HepG2 (cell line): ENCODE data around the gene ERLIN1. TPM values are rescaled to one million over a fixed set of nuclear protein-coding genes. Genes with fewer than 3 reads are reported as not detected.

Source experiments
- ATAC-seq: fragments of 200-7000 bp; cut with Tn5 transposase; 3 replicates; pipeline ENCODE4 v1.9.1; 2020; ENCODE audit warnings: mild to moderate bottlenecking, moderate library complexity
- BruUV-seq: library from RNA; stranded (reverse); fragments of 400-500 nt; replicated peaks from 2 replicates; lab custom pipeline; 2021; lab: Mats Ljungman, UMichigan
- CTCF ChIA-PET: fragments of 300-600 bp; formaldehyde crosslinking; extraction: SDS; loops from one replicate; lab custom pipeline; 2021; ENCODE audit warnings: low total read pairs, inconsistent platforms, low intra/inter-chr PET ratio; lab: Yijun Ruan, JAX
- POLR2A ChIA-PET: fragments of 350-600 bp; sonication (Branson Sonifier 250); formaldehyde crosslinking; loops from one replicate; lab custom pipeline; 2020; ENCODE audit warnings: antibody characterized with exemption, inconsistent platforms; lab: Yijun Ruan, JAX
- DNase-seq: peaks from one replicate; pipeline ENCODE4 v3.0.0-alpha.2; 2015; ENCODE audit warnings: low spot score
- FAIRE-seq: peaks from 3 replicates; lab custom pipeline; 2011; peaks lifted over from hg19 to GRCh38; lab: Jason Lieb, UNC
- H2AFZ ChIP-seq: one replicate; pipeline ENCODE4 v1.6.1; 2011; ENCODE audit warnings: low read length, inconsistent platforms
- H3K27ac ChIP-seq: fragments of 300-600 bp; 3 replicates; pipeline ENCODE4 v1.8.0; 2011; ENCODE audit warnings: mixed run types, mild to moderate bottlenecking, mixed read lengths, low read length, inconsistent platforms; ENCODE audit not compliant: insufficient read depth; ENCODE audit errors: extremely low read length
- H3K27me3 ChIP-seq, 2 experiments: fragments of 200-600 bp in 1 of 2; 2 replicates in 1 of 2; 3 replicates in 1 of 2; pipeline versions ENCODE4 v1.6.0 to v1.8.0; 2011; ENCODE audit warnings: low read length in 2 of 2, mild to moderate bottlenecking in 2 of 2, moderate library complexity in 2 of 2, inconsistent platforms in 1 of 2; ENCODE audit not compliant: insufficient read depth in 2 of 2, control insufficient read depth in 1 of 2
- H3K36me3 ChIP-seq, 2 experiments: fragments of 200-600 bp in 1 of 2; replicated peaks in 1 of 2; 2 replicates in 1 of 2; 3 replicates in 1 of 2; pipeline versions ENCODE4 v1.5.1 to v1.8.0; 2011; ENCODE audit warnings: low read length in 2 of 2, inconsistent platforms in 1 of 2; ENCODE audit not compliant: insufficient read depth in 2 of 2, control insufficient read depth in 1 of 2
- H3K4me1 ChIP-seq: 2 replicates; pipeline ENCODE4 v1.5.1; 2012; ENCODE audit warnings: low read length, inconsistent platforms; ENCODE audit not compliant: insufficient read depth
- H3K4me2 ChIP-seq: 2 replicates; pipeline ENCODE4 v1.6.0; 2011; ENCODE audit warnings: low read depth, low read length, inconsistent platforms
- H3K4me3 ChIP-seq, 3 experiments: fragments of 200-600 bp in 1 of 3; sonication (generic), shearing (Covaris generic) in 1 of 3; replicated peaks in 1 of 3; 2 replicates each; pipeline ENCODE4 v1.5.1; 2011 to 2016; ENCODE audit warnings: low read length in 3 of 3, inconsistent platforms in 2 of 3, low read depth in 2 of 3, mild to moderate bottlenecking in 2 of 3, control low read depth in 1 of 3, mixed read lengths in 1 of 3; ENCODE audit not compliant: insufficient read depth in 1 of 3
- H3K79me2 ChIP-seq: one replicate; pipeline ENCODE4 v1.6.1; 2011; ENCODE audit warnings: low read length, inconsistent platforms; ENCODE audit not compliant: insufficient read depth
- H3K9ac ChIP-seq: 2 replicates; pipeline ENCODE4 v1.6.0; 2011; ENCODE audit warnings: mild to moderate bottlenecking, low read depth, low read length, inconsistent platforms; ENCODE audit not compliant: insufficient read depth
- H3K9me3 ChIP-seq: 2 replicates; pipeline ENCODE4 v1.5.1; 2012; ENCODE audit warnings: mild to moderate bottlenecking, low read length
- H4K20me1 ChIP-seq: 2 replicates; pipeline ENCODE4 v1.6.0; 2011; ENCODE audit warnings: inconsistent platforms, mild to moderate bottlenecking, low read length, moderate library complexity; ENCODE audit not compliant: insufficient read depth
- FOXJ3 ChIP-seq: sonication (generic); formaldehyde crosslinking; IDR thresholded peaks from 2 replicates; pipeline ENCODE4 v1.4.0; 2020; ENCODE audit warnings: missing genetic modification reagents, mild to moderate bottlenecking, borderline replicate concordance
- HNRNPK ChIP-seq: fragments of 200-400 bp; formaldehyde crosslinking; IDR thresholded peaks from 2 replicates; pipeline ENCODE4 v1.6.1; 2018; ENCODE audit warnings: low read length, low read depth, moderate library complexity, mild to moderate bottlenecking; ENCODE audit not compliant: poor library complexity, severe bottlenecking
- HNRNPUL1 ChIP-seq: fragments of 200-400 bp; formaldehyde crosslinking; IDR thresholded peaks from 2 replicates; pipeline ENCODE4 v1.6.1; 2017; ENCODE audit warnings: low read depth, mild to moderate bottlenecking, low read length, moderate library complexity
- MED1 ChIP-seq: sonication (generic); formaldehyde crosslinking; IDR thresholded peaks from 2 replicates; pipeline ENCODE4 v1.4.0; 2020; ENCODE audit warnings: missing genetic modification reagents
- WGBS: methylation state at CpG from one replicate; pipeline ENCODE4 v1.1.6; 2017; ENCODE audit warnings: low lambda C conversion rate; 5-methylcytosine and 5-hydroxymethylcytosine counted together
- in situ Hi-C: cut with HindIII; loops from 2 replicates; pipeline ENCODE4 v1.10.0; 2017; ENCODE audit warnings: low pct_unique_long_range_greater_than_20kb; ENCODE audit not compliant: extremely low pct_ligation_motif_present
- intact Hi-C: fragments of 100-400 bp; cut with micrococcal nuclease; formaldehyde crosslinking; loops from one replicate; pipeline ENCODE4 v1.10.0; 2022; ENCODE audit not compliant: unreplicated experiment
- polyA plus RNA-seq, 8 experiments: library from polyadenylated mRNA; depleted of rRNA in 3 of 8; stranded (reverse) in 7 of 8; unstranded in 1 of 8; fragments of >200 nt; fragmentation: Illumina TruSeq in 4 of 8; extraction: Trizol in 4 of 8; gene quantifications; 2 replicates each; pipeline versions ENCODE4 v1.2.1 to v1.2.3, GENCODE V29; 2011 to 2016; ENCODE audit warnings: low read depth in 4 of 8, missing spikeins in 1 of 8, mixed read lengths in 1 of 8; ENCODE audit not compliant: insufficient read depth in 1 of 8
- total RNA-seq, 5 experiments: library from RNA; depleted of rRNA; stranded (reverse); fragments of >200 nt; fragmentation: Illumina TruSeq; extraction: Trizol; gene quantifications; 2 replicates each; pipeline ENCODE4 v1.2.3, GENCODE V29; 2016; ENCODE audit warnings: low read depth in 1 of 5
- TF ChIP-seq, protein P1 (sequence below): sonication (generic); formaldehyde crosslinking; IDR thresholded peaks from 2 replicates; pipeline ENCODE4 v1.4.0; 2020; ENCODE audit warnings: missing genetic modification reagents, borderline replicate concordance

Gene ERLIN1
- total and polyA plus RNA-seq, 2 of the 13 experiments (the other 11 are each of a cell fraction or from before 2014, with no cell fraction given) = 56.8 to 69.3 TPM

DNA sequence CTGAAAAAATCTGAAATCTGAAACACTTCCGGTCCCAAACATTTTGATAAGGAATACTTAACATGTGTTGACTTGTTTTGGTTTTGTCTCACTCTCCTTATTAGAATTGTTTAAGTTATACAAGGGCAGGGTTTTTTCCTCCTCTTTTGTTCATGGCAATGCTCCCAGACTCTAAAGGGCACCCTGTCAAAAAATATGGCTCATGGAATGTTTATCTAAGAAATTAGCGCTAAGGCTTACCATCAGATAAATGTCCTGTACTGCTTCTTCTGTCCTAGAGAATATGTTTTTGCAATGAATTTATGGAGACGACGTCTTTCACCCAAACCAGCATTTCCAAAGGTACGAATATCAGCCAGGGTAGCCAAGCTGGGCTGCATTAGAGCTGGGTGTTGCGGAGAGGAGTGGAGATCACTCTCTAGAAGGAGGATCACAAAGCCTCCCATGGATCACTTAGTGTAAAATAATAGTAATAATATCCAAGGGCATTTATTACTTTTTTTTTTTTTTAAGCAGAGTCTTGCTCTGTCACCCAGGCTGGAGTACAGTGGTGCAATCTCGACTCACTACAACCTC lies 46.8 kb downstream of the ERLIN1 start:
- ChIA-PET POLR2A (no interaction called here), CTCF (no interaction called here)
- H3K79me2 ChIP-seq = no peaks in the 10 kb centered on the region
- FAIRE-seq (no peak), ATAC-seq (no peak), DNase-seq (no peak)
- H3K4me2 ChIP-seq = no peak overlapping the region
- H2AFZ ChIP-seq = no peak overlapping the region
- H3K9ac ChIP-seq = no peak overlapping the region
- no peaks in the 10 kb centered on the region for H4K20me1 ChIP-seq
- in situ Hi-C loops (no loop called here), intact Hi-C loops (no loop called here)
- H3K4me3 ChIP-seq = no peak overlapping the region
- no peaks in the 10 kb centered on the region for H3K36me3 ChIP-seq
- BruUV-seq = no TSS peak
- no peak for TF ChIP-seq HNRNPUL1
- no peak for TF ChIP-seq MED1 (CRISPR knock-in tag)
- TF ChIP-seq HNRNPK = no peak
- no peak for TF ChIP-seq FOXJ3 (CRISPR knock-in tag)
- TF ChIP-seq, protein P1, sequence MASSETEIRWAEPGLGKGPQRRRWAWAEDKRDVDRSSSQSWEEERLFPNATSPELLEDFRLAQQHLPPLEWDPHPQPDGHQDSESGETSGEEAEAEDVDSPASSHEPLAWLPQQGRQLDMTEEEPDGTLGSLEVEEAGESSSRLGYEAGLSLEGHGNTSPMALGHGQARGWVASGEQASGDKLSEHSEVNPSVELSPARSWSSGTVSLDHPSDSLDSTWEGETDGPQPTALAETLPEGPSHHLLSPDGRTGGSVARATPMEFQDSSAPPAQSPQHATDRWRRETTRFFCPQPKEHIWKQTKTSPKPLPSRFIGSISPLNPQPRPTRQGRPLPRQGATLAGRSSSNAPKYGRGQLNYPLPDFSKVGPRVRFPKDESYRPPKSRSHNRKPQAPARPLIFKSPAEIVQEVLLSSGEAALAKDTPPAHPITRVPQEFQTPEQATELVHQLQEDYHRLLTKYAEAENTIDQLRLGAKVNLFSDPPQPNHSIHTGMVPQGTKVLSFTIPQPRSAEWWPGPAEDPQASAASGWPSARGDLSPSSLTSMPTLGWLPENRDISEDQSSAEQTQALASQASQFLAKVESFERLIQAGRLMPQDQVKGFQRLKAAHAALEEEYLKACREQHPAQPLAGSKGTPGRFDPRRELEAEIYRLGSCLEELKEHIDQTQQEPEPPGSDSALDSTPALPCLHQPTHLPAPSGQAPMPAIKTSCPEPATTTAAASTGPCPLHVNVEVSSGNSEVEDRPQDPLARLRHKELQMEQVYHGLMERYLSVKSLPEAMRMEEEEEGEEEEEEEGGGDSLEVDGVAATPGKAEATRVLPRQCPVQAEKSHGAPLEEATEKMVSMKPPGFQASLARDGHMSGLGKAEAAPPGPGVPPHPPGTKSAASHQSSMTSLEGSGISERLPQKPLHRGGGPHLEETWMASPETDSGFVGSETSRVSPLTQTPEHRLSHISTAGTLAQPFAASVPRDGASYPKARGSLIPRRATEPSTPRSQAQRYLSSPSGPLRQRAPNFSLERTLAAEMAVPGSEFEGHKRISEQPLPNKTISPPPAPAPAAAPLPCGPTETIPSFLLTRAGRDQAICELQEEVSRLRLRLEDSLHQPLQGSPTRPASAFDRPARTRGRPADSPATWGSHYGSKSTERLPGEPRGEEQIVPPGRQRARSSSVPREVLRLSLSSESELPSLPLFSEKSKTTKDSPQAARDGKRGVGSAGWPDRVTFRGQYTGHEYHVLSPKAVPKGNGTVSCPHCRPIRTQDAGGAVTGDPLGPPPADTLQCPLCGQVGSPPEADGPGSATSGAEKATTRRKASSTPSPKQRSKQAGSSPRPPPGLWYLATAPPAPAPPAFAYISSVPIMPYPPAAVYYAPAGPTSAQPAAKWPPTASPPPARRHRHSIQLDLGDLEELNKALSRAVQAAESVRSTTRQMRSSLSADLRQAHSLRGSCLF (CRISPR knock-in tag) = no peak
- H3K9me3 ChIP-seq = peaks cover 9% of the 10 kb centered on the region
- no peak overlapping the region for H3K27ac ChIP-seq
- no peaks in the 10 kb centered on the region for H3K27me3 ChIP-seq
- H3K4me1 ChIP-seq = peaks cover 16% of the 10 kb centered on the region
- 63% methylated on average over 7 of the region's 7 CpGs for WGBS
